Liver (tissue), 3 donors: ENCODE results near the gene TRIP13.

Experiments used
- FOXA2 ChIP-seq: IDR thresholded peaks from 2 replicates; pipeline ENCODE4 v1.6.1; 2016; ENCODE audit warnings: antibody characterized with exemption
- GABPA ChIP-seq, 2 donors: IDR thresholded peaks in 1 of 2; conservative IDR thresholded peaks in 1 of 2; 2 replicates each; pipeline ENCODE4 v1.6.1; 2016; ENCODE audit warnings: antibody characterized with exemption in 2 of 2, mild to moderate bottlenecking in 1 of 2, moderate library complexity in 1 of 2
- JUND ChIP-seq, 2 donors: IDR thresholded peaks; 2 replicates each; pipeline ENCODE4 v1.6.1; 2016; ENCODE audit warnings: antibody characterized with exemption in 2 of 2
- TAF1 ChIP-seq: conservative IDR thresholded peaks from 2 replicates; pipeline ENCODE4 v1.6.1; 2016; ENCODE audit warnings: antibody characterized with exemption, mild to moderate bottlenecking
- YY1 ChIP-seq: IDR thresholded peaks from 2 replicates; pipeline ENCODE4 v1.6.1; 2016; ENCODE audit warnings: antibody characterized with exemption, mild to moderate bottlenecking
- TF ChIP-seq, protein P1 (sequence below): fragments of 150-350 bp; IDR thresholded peaks from 2 replicates; pipeline ENCODE4 v1.5.1; 2017; ENCODE audit warnings: improper control_type of control experiment, low read depth, low read length; ENCODE audit not compliant: missing input control
- TF ChIP-seq, protein P2 (sequence below): IDR thresholded peaks from 2 replicates; pipeline ENCODE4 v1.6.1; 2016; ENCODE audit warnings: antibody characterized with exemption
- TF ChIP-seq, protein P3 (sequence below): IDR thresholded peaks from 2 replicates; pipeline ENCODE4 v1.6.1; 2016; ENCODE audit warnings: antibody characterized with exemption
- donor health status: healthy.
- donor health status: healthy.

DNA sequence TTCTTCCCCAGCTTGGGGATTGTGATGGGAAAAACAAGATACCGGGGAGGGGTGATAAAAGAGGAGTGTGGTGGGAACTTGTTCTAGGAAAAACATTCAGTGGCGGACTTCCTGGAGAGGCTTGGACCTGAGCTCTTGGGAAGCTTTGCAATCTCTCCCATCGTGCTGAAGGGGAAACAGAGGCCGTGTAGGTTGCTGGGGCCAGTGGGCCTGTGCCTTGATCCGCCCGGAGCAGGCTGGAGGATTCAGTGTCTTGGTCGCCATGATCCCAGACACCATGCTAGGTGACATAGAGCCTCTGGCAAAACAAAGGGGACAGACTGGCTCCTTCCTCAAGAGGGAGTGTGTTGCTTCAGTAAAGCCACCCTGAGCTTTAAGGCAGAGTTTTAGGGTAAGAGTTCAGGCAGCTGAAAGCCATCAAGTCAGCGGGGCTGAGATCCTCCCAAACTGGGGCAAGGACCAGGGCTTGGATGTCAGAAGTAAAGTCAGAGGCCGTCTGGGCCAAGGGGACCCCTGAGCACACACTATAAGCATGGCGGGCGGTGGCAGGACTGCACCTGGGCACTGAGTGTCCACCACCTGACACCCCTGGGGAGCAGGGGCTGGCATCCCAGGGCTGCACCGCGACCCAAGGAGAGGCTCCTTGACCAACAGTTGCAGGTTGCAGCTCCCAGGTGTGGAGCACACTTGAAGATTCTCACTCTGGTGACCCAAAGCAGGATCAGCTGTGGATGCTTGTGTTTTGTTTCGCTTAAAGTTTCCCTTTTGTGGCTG, 44.7 kb downstream of the TRIP13 start:
- TF ChIP-seq, protein P1, sequence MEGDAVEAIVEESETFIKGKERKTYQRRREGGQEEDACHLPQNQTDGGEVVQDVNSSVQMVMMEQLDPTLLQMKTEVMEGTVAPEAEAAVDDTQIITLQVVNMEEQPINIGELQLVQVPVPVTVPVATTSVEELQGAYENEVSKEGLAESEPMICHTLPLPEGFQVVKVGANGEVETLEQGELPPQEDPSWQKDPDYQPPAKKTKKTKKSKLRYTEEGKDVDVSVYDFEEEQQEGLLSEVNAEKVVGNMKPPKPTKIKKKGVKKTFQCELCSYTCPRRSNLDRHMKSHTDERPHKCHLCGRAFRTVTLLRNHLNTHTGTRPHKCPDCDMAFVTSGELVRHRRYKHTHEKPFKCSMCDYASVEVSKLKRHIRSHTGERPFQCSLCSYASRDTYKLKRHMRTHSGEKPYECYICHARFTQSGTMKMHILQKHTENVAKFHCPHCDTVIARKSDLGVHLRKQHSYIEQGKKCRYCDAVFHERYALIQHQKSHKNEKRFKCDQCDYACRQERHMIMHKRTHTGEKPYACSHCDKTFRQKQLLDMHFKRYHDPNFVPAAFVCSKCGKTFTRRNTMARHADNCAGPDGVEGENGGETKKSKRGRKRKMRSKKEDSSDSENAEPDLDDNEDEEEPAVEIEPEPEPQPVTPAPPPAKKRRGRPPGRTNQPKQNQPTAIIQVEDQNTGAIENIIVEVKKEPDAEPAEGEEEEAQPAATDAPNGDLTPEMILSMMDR: no peak
- TF ChIP-seq FOXA2 (no peak), YY1 (no peak), JUND (IDR thresholded peaks at IDR 0.05) (no peak), GABPA (IDR thresholded peaks at IDR 0.05 in 1 of 2, conservative IDR thresholded peaks at IDR 0.05 in 1 of 2) (no peak), TAF1 (no peak)
- TF ChIP-seq, protein P2, sequence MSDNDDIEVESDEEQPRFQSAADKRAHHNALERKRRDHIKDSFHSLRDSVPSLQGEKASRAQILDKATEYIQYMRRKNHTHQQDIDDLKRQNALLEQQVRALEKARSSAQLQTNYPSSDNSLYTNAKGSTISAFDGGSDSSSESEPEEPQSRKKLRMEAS: no peak
- TF ChIP-seq, protein P3, sequence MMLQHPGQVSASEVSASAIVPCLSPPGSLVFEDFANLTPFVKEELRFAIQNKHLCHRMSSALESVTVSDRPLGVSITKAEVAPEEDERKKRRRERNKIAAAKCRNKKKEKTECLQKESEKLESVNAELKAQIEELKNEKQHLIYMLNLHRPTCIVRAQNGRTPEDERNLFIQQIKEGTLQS: no peak
